NCI-H2081 (cell line): ENCODE measurements around the gene ZDHHC15.
"Not testable (repeated sequence)": the region's sequence is repeated elsewhere in the genome, so short reads cannot be mapped to it uniquely, and the experiment has no call there.

Experiments
- DNase-seq, 2 experiments: peaks; one replicate each; lab custom pipeline; 2025; lab: John Stamatoyannopoulos, UW

Gene ZDHHC15, protein sequence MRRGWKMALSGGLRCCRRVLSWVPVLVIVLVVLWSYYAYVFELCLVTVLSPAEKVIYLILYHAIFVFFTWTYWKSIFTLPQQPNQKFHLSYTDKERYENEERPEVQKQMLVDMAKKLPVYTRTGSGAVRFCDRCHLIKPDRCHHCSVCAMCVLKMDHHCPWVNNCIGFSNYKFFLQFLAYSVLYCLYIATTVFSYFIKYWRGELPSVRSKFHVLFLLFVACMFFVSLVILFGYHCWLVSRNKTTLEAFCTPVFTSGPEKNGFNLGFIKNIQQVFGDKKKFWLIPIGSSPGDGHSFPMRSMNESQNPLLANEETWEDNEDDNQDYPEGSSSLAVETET

GRCh38 chrX:75522565-75523431 lies at the start of gene ZDHHC15:
ZDHHC15 (minus strand) TSS chrX:75523037; CDS start chrX:75523024, 13 bp downstream.
- DNase-seq = peak; percentile 16 to 63

DNA sequence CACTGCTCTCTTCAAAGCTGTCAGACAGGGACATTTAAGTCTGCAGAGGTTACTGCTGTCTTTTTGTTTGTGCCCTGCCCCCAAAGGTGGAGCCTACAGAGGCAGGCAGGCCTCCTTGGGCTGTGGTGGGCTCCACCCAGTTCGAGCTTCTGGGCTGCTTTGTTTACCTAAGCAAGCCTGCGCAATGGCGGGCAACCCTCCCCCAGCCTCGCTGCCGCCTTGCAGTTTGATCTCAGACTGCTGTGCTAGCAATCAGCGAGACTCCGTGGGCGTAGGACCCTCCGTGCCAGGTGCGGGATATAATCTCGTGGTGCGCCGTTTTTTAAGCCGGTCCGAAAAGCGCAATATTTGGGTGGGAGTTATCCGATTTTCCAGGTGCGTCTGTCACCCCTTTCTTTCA lies 37.7 kb upstream of the ZDHHC15 start:
- DNase-seq = not testable (repeated sequence)

DNA sequence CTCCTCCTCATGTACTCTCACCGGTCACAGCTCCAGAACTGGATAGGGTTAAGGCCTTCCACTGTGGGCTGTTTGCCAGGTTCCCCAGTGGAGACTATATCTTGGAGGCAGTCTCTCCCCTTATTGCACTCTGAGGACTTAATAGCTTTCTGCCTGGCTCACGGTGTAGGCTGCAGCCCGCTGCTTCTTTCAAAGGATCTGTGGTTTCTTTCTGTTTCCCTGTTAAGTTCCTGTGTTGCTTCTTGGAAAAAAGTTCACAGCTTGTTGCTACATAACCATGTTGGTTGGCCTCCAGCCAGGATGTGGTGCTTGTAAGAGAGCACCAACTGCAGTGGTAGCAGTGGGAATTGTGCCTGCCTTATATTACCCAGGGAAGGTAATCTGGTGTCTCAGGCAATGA lies 24.9 kb upstream of the ZDHHC15 start:
- DNase-seq = no peak

DNA sequence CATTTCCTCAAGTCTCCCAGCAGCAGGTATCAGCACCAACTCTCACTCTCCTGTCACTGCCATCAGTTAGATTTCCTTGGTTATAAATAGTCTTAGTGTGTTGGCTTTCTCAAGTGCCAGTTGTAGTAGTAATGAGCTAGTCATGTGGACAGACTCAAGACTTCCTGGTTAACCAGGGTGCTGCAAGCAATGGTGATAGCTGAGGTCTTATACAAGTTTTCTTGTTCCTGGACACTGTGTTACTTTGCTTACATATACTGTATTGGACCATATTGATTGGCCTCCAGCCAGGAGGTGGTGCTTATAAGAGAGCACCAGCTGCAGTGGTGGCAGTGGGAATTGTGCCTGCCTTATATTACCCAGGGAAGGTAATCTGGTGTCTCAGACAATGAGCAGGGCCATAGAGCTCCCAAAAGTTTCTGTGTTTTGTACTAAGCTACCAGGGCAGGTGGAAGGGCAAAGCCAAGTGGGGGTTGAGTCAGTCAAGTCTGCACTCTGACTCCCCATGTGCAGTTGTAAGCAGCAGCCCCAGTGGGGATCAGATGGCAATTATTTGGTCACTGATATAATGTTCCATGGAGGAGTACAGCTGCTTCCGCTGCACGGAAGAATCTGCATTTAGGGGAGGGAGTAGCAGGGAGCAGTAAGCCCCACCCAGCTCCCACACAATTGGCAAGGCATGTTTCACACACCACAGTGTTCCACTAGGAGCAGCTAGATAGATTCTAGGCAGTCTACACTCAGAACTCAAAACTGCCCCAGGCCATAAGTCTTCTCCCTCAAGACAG lies 24.1 kb upstream of the ZDHHC15 start:
- no peak for DNase-seq

GRCh38 chrX:75544786-75545185 lies 21.9 kb upstream of the ZDHHC15 start:
- DNase-seq = no peak

GRCh38 chrX:75483933-75484332 lies 38.9 kb downstream of the ZDHHC15 start:
- DNase-seq = no peak

DNA sequence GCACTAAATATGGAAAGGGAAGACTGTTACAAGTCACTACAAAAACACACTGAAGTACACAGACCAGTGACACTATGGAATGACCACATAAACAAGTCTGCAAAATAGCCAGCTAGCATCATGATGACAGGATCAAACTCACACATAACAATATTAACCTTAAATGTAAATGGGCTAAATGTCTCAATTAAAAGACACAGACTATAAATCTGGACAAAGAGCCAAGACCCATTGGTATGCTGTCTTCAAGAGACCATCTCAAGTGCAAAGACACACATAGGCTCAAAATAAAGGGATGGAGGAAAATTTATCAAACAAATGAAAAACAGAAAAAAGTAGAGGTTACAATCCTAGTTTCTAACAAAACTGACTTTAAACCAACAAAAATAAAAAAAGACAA lies 61.1 kb downstream of the ZDHHC15 start:
- not testable (repeated sequence) for DNase-seq

DNA sequence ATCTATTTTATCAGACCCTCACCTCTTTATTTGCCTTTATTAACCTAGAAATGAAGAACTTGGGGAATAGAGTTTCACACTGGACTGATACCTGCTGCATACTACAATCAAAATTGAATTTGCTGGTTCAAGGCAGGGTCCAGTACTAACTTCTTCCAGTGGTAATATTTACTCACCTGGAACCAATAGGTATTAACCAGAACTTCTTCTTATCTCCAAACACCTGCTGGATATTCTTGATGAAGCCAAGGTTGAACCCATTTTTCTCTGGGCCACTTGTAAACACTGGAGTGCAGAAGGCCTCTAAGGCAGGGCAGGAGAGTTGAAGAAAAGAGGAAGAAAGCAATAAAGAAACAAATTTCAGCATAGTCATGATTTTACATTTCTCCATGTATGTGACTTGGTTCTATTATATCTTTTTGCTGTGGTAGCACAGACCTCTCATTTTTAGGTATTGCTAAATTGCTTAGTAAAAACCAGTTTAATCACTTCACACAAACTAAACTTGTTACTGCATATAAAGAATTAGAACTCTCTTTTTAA lies 101.1 kb downstream of the ZDHHC15 start:
- DNase-seq = no peak

DNA sequence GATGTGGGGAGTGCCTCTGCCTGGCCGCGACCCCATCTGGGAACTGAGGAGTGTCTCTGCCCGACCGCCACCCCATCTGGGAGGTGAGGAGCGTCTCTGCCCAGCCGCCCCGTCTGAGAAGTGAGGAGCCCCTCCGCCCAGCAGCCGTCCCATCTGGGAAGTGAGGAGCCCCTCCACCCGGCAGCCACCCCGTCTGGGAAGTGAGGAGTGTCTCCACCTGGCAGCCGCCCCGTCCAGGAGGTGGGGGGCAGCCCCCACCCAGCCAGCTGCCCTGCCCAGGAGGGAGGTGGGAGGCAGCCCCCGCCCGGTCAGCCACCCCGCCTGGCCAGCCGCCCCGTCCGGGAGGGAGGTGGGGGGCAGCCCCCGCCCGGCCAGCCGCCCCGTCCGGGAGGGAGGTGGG lies 115.7 kb downstream of the ZDHHC15 start:
- DNase-seq = not testable (repeated sequence)

DNA sequence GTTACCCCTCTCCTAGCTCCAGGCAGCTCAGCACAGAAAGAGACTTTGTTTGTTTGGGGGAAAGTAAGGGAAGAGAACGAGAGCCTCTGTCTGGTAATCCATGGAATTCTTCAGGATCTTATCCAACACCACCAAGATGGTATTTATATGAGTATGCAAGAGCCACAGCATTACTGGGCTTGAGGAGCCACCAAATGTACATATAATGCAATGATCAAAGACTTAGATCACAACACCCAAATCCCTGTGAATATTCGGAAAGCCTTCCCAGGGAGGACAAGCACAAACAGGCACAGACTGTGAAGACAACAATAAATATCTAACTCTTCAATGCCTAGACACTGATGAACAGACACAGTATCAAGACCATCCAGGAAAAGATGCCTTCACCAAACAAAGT lies 132.4 kb downstream of the ZDHHC15 start:
- DNase-seq = no peak

DNA sequence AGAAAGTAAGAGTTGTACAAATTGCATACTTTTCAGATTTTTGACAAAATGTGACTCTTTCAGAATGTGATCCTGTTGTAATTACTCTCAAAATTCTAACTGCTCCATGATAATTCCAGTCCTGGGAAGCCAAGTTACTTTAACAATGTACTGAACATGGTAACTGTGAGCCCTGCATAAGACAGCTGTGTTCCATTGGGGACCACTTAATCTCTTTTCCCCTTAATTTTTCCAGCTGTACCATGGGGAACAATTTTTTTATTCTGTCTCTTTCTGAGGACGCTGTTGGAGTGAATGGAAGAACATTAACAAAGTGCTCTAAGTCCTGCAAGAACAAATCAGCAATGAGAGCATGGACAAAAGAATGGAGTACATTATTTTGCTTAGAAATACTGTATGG lies 153.1 kb downstream of the ZDHHC15 start:
- no peak for DNase-seq

GRCh38 chrX:75366861-75367260 lies 156.0 kb downstream of the ZDHHC15 start:
- DNase-seq = no peak

DNA sequence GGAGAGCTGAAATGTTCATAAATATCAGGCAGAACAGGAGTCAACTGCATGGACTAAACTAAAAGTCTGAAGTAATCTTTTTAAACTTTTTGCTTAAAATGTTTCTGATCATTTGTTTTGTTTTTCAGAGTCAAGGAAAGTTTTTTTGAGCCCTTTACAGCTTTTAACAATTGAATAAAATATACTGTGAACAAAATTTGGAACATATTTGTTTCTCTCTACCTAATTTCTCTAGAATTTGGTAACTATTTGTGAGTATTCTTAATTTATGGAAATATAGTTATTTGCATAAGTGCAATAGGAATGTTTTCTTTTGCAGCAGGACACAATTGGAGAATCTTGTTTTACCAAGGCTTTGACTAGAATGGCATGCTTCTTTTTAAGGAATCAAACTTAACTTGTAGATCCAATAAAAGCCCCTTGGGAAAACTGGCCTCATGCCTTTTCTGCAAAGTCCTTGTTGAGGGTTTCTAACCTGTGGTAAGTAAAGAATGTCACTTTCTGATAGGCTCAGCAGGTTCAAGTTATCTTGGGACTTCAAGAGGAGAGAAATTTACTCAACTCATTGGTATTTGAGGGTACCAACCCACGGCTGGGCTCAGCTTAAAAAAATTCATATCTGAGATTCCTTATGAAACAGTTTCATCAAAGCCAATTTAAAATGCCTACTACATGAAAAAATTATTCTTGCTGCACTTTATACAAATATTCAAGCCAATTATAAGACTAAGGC lies 157.4 kb downstream of the ZDHHC15 start:
- no peak for DNase-seq

GRCh38 chrX:75361788-75362187 lies 161.0 kb downstream of the ZDHHC15 start:
- DNase-seq = no peak

DNA sequence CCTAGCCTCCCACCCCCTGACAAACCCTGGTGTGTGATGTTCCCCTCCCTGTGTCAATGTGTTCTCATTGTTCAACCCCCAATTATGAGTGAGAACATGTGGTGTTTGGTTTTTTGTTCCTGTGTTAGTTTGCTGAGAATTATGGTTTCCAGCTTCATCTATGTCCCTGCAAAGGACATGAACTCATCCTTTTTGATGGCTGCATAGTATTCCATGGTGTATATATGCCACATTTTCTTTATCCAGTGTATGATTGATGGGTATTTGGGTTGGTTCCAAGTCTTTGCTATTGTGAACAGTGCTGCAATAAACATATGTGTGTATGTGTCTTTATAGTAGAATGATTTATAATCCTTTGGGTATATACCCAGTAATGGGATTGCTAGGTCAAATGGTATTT lies 174.2 kb downstream of the ZDHHC15 start:
- DNase-seq = not testable (repeated sequence)

GRCh38 chrX:75337525-75337924 lies 185.3 kb downstream of the ZDHHC15 start:
- no peak for DNase-seq

- no peak for DNase-seq
Observed at GRCh38 chrX:75335127-75335458, 187.7 kb downstream of the ZDHHC15 start.

DNA sequence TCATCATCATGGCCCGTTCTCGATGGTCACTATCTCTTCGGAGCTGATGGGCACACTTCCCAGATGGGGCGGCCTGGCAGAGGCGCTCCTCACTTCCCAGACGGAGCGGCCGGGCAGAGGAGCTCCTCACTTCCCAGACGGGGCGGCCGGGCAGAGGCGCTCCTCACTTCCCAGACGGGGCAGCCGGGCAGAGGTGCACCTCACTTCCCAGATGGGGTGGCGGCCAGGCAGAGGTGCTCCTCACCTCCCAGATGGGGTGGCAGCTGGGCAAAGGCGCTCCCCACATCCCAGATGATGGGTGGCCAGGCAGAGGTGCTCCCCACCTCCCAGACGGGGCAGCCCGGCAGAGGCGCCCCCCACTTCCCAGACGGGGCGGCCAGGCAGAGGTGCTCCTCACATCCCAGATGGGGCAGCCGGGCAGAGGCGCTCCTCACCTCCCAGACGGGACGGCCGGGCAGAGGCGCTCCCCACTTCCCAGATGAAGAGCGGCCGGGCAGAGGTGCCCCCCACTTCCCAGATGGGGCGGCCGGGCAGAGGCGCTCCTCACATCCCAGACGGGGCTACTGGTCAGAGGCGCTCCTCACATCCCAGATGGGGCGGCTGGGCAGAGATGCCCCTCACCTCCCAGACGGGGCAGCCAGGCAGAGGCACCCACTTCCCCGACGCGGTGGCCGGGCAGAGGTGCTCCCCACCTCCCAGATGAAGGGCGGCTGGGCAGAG lies 188.3 kb downstream of the ZDHHC15 start:
- DNase-seq = not testable (repeated sequence)

DNA sequence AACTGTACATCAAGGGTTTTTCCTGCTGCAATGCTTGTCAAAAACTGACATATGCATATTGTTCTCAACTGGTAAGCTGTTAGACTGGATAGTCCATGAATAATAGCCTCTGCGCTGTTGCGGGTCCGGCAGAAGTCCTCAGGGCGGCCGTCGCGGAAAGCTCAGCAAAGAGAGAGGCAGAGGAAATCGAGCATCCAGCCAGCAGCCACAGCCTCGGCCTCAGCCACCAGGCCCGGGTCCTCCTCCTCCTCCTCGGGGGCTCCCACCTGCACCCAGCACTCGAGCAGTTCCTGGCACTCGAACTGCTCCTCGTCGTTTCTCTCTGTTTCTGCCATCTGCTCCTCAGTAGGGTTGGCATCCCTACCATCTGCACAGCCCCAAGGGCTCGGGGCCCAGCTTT lies 195.2 kb downstream of the ZDHHC15 start:
- no peak for DNase-seq
